ENCODE data around the gene CYP26A1.
A peak's percentile ranks its signal among the peaks of the same experiment; 100 is the strongest.

CYP26A1 gene

GRCh38 chr10:93065675-93066543 is 7.8 kb upstream of the CYP26A1 start:
- DNase-seq: peak; percentile 18

GRCh38 chr10:93066544-93066913 is 7.2 kb upstream of the CYP26A1 start:
- DNase-seq: no peak

DNA sequence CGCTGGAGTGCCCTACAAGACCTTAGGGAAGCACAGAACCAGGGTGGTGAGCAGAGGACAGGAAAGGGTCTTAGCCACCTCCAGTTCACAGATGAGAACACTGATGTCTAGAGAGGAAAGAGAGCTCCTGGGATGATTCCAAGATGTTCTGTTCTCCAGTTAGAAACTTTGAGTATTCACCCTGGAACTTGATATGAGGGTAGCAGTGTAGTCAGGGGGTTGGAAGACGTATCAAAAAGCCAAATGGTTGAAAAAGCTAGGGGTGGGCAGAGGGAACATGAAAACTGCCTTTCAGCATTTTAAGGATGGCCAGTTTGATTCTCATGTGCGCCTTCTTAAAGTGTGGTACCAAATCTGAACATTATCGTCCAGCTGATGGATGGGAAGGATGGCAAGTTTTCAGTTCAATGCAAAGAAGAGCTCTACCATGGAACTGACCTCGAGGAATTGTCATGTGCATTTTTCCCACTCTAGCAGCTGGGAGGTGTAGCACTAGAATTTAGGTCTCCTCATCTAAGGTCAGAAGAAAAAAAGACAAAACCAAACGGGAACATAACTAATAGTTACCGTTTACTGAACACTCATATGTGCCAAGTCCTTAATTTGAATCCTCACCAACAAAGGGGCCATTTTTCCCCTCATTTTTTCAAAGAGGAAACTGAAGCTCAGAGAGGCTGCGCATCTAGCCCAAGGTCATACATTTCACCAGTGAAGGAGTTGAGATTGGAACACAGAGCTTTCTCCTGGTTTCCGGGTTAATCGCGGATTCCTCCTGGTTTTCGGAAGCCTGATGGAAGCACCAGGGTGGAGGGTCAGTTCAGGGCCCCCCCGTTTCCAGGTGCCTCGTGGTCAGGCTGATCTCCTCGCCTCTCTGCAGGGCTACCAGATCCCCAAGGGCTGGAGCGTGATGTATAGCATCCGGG is 6.0 kb upstream of the CYP26A1 start:
- DNase-seq: no peak

- peak; percentile 27 for DNase-seq
Observed at GRCh38 chr10:93068411-93069244, 5.1 kb upstream of the CYP26A1 start.

GRCh38 chr10:93069245-93069561 is 4.5 kb upstream of the CYP26A1 start:
- DNase-seq: no peak

DNA sequence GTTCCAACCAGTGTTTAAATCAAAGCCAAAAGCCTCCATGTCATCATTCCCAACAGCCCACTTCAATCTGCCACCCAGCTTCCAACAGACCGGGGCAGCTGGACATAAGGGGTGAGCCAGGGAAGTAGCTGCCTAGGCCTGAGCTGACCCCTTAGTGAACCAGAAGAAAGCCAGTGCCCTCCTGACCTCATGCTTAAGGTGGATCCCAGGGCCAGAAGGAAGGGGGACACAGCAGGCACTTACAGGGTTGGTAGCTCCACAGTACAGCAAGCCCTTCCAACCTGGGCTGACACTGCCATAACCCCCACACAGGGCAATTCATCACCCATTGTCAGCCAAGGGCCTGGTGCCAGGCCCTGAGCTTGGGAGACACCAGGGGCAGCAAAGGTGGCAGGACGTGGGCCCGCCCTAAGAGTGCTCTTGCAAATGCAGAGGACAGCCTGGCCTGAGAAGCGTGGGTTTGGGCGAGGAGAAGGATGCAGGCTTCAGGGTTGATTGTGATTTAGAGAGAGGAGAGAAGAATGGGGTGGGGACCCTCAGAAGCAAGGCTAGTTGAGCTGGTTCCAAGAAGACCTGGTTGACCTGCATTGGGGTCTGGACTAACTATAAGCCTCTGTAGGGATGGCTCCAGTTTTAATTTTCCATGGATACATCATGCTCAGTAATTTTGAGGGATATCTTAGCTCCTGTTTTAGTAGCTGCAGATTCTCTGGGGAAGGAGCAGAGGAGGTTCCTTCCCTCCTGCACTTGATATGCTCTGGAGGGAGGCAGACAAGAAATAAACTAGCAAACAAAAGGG is 3.1 kb upstream of the CYP26A1 start:
- DNase-seq: no peak

DNA sequence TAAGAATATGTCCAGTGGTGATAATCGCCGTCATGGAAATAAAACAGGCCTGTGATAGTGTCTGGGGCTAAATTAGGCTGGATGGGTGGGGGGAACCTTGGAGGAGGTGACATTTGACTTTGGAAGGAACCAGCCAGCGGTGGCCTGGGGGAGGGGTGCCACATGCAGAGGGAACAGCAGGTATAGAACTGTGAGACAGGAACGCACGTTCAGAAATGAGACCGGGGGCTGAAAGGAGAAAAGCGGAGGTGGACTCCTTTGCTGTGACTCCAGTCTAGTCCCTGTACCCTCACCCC is 2.6 kb upstream of the CYP26A1 start:
- no peak for DNase-seq

DNA sequence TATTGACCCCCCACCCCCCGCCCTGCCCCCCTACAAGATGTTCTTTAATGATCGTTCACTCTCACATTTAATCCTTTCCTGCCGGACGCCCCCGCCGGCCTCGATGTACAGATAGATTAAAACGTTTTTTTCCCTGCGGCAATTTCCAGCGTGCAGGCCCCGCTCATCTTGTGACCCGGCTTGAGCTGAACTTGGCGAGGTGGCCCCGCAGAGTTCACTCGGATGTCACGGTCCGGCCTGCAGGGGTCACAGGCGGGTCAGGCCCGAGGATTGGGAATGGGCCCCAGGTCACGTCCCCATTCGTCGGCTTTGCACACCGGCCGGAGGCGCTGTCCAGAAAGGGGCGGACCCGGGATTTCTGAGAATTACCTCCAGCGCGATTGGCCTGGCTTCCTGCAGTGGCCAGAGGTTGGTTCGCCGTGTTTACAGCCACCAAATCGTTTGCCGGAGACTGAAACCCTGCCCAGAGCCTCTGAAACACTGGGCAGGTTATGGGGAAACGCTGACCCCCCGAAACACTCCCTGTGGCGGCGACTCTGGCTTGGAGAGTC is 1.9 kb upstream of the CYP26A1 start:
- DNase-seq: no peak

DNA sequence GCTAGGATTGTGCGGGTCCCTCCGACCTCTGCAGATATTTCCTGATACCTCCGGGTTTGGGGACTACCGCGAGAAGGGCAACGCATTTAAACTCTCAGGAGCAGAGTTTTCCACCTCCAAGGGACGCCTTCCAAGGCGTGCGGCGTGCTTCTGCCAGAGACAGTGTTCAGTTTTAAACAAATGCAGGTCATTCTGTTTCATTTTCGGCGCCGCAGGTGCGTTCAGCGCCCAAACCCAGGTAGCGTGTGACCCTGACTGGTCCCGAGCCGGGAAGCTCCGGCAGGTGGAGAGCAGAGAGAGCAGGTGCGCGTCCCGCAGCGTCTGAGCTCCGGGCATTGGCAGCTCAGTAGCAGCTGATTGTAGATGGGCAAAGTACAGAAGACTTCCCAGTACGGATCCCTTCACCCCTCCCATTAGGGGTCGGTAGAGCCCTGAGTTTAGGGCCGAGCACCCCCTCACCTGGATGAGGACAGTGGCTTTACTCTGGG is 1.4 kb upstream of the CYP26A1 start:
- DNase-seq: no peak

- DNase-seq: no peak
Observed at GRCh38 chr10:93072713-93073538, 767 bp upstream of the CYP26A1 start.

DNA sequence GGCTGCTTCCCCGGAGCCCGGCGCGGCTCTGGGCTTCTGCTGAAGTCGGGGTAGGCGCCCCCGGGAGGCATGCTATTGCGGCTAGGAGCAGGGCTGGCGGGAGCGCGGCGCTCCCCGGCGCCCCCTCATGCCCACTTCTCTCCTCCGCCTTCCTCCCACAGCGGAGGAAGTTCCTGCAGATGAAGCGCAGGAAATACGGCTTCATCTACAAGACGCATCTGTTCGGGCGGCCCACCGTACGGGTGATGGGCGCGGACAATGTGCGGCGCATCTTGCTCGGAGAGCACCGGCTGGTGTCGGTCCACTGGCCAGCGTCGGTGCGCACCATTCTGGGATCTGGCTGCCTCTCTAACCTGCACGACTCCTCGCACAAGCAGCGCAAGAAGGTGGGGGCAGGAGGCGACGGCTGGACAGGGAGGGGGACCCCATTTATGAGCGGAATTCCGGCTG is 479 bp downstream of the CYP26A1 start:
- no peak for DNase-seq

DNA sequence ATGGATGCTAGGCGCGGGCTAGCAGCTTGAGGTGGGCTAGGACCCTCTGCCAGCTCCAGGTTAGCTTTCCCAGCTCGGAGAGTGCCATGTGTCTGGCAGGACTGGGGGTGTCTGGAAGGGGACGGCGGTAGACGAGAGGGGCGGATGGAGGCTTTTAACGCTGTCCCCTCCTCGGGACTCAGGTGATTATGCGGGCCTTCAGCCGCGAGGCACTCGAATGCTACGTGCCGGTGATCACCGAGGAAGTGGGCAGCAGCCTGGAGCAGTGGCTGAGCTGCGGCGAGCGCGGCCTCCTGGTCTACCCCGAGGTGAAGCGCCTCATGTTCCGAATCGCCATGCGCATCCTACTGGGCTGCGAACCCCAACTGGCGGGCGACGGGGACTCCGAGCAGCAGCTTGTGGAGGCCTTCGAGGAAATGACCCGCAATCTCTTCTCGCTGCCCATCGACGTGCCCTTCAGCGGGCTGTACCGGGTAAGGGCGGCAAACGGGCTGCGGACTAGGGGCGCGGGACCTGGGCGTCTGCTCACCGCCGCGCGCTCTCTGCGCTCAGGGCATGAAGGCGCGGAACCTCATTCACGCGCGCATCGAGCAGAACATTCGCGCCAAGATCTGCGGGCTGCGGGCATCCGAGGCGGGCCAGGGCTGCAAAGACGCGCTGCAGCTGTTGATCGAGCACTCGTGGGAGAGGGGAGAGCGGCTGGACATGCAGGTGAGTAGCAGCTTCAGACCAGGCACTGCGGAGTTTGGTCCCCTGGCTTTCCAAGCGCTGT is 1.1 kb downstream of the CYP26A1 start:
- no peak for DNase-seq

- no peak for DNase-seq
Observed at GRCh38 chr10:93075369-93076221, 1.9 kb downstream of the CYP26A1 start.

DNA sequence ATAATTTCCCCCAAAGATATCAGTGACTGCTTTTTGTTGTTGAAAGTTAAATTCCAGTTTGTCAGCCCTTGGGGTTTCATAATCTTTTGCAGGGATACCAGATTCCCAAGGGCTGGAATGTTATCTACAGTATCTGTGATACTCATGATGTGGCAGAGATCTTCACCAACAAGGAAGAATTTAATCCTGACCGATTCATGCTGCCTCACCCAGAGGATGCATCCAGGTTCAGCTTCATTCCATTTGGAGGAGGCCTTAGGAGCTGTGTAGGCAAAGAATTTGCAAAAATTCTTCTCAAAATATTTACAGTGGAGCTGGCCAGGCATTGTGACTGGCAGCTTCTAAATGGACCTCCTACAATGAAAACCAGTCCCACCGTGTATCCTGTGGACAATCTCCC is 3.2 kb downstream of the CYP26A1 start:
- no peak for DNase-seq

DNA sequence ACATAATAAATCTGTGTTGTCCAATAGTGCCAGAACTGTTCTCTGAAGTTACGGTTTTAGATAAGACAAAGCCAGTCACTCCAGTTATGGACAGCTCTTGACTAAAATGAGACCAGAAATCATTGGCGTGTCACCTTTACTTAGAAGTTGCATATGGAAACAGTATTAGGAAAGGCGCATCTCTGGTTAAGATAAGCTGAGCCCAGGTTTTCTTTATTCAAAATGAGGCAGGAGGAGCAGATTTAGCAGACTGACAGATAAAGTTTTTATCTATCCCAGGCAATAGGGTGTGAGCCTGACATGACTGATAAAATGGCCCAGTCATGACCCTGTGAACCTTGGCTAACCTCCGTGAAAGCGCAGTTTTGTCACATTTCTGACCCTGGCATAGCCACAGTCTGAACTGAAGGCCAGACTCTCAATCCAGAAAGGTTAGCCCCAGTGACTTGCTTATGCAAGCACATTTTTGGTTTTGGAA is 4.2 kb downstream of the CYP26A1 start:
- no peak for DNase-seq

GRCh38 chr10:93079663-93080349 is 6.1 kb downstream of the CYP26A1 start:
- DNase-seq: no peak

DNA sequence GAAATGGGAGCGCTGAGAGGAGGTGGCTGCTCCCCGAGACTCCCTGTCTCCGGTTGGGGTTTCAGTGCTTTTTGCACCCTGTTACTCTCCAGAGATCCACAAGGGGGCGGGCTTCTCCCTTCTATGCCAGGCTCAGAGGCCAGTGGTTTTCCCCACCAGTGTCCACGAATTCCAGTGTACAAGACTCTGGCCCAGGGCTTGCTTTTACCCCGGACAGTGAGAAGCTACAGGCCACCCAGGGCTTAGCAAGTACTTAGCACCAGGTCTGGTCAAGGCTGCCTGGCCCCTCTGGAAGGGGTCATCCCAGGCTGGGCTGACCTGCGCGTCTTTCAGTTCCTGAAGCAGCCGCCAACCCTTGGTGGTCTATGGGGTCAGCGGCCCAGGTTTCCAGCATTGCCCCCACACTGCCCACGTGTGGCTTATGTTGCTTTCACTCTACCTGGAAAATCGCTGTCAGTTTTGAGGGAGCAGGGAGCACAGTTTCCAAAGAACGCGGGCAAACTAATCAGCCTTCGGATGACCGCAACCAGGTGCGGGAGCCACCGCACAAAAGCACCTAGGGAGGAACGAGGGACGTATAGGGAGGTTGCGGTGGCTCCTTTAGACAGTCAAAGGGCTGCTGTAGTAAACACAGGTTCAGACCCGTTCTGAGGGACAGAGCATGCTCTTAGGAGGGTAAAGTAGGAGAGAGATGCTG is 6.8 kb downstream of the CYP26A1 start:
- peak; percentile 21 for DNase-seq

- DNase-seq: no peak
Observed at GRCh38 chr10:93081318-93081717, 7.6 kb downstream of the CYP26A1 start.
